ENCODE data around the gene THAP11.

Gene THAP11

DNA sequence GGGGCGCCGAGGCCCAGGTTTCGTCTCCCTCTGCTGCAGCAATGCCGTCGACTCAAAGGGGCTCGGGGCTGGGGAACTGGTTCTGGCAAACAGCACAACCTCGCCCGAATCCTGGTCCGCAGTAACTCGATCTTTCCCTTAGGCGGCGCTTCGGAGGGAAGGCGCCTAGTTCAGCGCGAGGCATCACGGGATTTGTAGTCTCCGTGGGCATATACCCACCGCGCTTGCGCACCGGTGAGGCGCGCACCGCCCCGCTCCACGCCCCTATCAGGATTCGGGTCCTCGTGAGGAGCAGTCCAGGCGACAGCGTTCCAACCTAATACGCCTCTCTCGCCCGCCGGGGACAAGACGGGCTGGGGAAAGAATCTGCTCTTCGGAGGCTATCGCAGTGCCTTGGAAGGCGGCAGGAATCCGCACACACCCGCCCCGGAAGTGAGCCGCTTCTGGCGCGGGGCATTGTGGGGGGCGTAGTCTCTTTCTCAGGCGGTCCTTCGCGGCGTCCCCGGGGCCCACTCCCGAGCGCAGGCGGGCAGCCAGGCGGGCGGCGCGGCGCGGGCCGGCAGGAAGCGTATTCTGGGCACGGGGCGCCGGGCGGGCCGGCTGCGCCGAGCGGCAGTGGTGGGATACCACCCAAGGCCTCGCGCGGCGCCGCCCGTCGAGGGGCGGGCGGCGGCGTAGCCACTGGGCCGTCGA lies at the start of gene THAP11:
Gene THAP11 (plus strand): TSS at position 505 of the 693 bp plus-strand sequence. CDS start 235 bp downstream, outside the sequence.
- peak; percentile 84 to 92 for DNase-seq (ENCODE audit: low read depth in 2 of 2)

DNA sequence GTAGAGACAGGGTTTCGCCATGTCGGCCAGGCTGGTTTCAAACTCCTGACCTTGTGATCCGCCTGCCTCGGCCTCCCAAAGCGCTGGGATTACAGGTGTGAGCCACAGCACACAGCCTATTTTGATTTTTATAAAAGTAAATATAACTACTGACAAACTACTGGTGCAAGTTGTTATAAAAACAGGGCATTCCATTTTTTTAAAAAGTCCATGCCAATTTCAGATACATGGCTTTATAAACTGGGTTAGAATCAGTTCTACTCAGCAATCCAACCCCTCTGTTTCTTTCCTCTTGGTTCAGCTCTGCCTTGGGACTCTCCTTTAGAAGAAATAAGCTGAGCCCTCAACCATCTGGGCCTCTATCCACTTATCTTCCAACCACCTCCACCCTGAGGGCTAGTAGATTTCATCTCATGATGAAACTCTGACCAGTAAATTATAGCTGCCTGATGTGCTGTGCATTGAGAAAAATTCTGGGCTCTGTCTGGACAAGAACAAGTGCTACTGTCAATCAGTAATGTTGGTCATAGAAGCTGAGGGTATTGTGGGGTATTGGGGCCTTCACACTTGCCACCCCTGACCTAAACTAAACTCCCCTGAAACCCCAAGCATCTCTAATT lies 45.9 kb upstream of the THAP11 start:
- no peak for DNase-seq (ENCODE audit: low read depth in 2 of 2)

DNA sequence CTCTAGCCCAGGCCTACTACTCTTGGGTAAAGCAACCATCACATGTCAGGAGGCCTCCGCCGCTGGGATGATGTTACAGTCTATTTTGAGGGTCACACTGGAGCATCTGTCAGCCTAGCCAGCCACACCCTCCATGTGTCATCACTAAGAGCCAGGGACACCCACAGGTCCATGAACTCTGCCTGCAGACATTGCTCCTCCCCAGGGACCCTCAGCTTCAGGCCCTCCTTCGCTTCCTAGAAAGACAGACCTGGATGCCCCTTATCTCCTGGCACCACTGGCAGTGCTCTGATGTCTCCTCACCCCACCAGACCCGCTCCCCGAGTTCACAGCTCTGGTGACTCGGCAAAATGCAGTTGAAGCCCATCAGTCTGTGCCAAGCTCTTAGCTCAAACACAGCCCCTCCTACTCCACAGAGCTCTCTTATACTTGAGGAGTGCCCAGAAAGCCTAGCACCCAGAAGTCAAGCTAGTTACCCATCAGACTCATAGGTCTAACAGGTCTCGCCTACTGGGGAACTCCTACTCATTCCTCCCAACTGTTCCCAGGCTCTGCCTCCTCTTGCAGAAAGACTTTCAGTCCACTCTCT lies 41.7 kb upstream of the THAP11 start:
- no peak for DNase-seq (ENCODE audit: low read depth in 2 of 2)

DNA sequence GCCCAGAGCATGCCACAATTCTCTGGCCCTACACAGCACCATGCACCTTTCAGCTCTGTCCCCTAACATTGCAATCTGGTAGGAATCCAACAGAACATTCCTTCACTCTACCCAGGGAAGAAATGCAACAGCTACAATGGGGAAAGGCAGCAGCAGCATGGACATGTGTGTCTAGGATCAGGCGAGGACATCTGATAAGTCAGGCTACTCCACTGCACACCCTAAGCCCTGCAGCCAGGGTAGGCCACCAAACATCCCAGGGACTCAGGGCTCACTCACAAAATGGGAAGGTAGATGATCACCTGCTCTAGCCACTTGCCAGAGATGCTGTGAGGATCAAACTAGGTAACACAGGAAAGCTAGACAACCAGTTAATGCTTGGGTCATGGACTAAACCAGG lies 40.9 kb upstream of the THAP11 start:
- no peak for DNase-seq (ENCODE audit: low read depth in 2 of 2)

DNA sequence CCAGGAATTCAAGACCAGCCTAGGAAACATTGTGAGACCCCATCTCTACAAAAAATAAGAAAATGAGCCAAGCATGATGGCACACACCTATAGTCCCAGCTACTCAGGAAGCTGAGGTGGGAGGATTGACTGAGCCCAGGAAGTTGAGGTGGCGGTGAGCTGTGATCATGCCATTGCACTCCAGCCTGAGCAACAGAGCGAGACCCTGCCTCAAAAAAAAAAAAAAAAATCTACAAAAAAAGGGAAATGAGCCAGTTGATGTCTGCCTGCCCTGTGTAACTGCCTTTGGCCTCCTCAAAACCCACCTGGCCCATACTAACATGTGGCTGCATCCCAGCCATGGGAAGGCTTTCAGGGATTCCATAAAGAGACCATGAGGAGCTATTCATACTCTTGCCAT lies 40.2 kb upstream of the THAP11 start:
- peak in 1 of 2 donors; percentile 15 for DNase-seq (ENCODE audit: low read depth in 2 of 2)

DNA sequence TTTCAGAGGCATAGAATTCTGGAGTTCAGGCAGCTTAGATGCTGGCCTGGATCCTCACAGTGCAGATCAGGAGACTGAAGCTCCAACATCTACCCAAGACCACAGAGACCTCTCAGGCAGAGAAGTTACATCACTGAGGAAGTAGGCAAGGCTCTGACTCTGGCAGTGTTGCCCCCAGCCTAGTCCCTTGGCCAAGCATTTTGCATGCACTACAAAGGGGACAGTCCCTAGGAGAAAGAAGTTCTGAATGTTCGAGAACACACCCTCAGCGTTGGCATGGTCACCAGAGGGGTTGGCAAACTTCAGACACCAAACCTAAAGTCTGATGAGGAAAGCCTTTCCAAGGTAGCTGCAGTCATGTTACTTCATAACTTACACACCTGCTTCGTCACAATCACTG lies 38.2 kb upstream of the THAP11 start:
- DNase-seq (ENCODE audit: low read depth in 2 of 2), result no peak

DNA sequence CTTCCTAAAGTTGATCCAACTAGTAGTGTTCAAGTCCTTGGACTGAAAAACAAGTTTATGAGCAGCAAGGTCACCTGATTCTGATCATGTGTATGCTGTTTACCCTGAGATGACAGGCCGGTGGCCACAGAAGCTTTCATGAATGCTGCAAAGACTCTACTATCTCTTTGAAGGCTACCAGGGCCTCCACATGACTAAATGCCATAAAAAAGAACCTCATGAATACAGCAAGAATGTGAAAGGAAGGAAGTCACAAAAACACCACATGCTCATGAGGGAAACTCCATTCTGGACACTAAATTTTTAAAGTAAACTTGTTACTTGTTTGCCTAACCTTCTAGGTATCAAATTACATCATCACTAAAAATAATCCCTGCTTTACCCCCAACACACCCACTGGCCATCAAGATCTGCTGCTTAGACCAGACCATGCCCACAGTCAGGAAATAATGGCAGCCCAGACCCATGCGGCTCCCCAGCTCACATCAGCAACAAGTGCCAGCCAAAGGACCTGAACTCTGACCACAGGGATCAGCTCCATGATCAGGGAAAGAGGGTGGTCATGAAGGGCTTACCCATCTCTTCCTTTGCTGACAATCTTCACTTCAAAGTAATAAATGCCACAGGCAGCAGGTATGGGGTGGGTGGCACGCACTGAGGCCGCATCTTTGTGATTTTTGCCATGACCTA lies 37.1 kb upstream of the THAP11 start:
- no peak for DNase-seq (ENCODE audit: low read depth in 2 of 2)

DNA sequence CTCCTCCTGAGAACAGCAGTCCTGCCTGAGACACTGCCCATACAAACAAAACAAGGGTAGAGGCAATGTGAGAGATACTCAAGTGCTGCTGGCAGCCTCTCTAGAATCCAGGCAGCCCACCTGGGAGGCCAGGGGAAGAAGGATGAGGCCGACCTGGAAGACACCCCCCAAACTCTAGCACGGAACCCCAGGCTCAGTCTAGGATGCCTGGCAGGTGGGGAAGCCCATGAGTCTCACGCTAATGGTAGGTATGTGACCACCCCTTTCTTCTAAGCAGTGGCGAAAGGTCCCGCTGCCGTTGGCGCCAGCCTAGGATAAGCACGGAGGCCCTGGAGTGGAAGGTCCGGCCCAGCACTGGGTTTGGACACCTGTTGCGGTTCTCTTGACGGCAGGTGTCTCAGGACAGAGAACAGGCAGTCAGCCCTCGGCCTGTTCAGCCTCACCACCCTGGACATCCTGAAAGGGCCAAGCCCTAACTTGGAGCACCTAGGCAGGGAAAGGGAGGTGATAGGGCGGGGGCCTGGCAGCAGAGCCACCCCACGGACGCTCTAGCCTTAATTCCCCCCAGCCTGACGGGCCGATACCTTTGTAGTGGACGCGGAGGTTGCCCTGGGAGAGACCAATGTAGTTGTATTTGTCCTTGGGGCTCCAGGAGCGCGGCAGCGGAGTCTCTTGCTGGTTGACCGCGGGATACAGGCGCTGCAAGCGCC lies 36.2 kb upstream of the THAP11 start:
- peak in 1 of 2 donors; percentile 6 for DNase-seq (ENCODE audit: low read depth in 2 of 2)

DNA sequence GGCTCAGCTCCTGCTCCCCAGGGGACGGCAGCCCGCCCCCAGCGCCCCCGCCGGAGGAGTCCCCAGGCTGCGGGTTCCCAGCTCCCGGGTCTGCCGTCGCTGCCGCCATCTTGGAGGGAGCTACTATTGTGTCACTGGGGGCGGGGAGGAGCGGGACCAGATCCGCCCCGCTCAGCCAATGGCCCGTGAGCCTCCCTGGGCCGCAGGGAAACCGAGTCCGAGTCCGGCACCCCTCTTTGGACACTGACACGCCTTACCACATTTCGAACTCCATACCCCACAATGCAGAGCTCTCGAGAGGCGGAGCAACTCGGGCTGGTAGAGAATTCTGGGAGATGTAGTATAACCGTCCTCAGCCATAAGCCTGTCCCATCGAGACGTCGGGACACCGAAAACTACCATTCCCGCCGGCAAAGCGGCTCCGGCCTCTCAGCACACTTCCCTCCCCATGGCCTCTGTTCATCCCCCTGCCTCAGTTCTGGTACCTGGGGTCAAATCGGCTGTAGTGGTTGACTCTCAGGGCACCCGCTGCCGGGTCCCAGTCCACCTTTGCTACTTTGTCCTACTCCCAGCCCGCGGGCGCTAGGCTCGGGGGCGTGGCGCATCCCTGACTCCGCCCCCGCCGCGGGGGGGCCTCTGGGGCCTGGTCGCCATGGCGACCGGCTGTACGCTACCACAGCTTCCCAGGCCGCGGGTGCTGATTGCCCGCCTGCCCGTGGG lies 35.5 kb upstream of the THAP11 start, which contains the start of the genes RANBP10 and TSNAXIP1:
Gene RANBP10 (minus strand): TSS at position 133 of the 720 bp plus-strand sequence. CDS start 24 bp downstream, at position 109.
Gene TSNAXIP1 (plus strand): TSS at position 462 of the 720 bp plus-strand sequence. CDS start 261 bp downstream, outside the sequence.
- peak; percentile 90 to 93 for DNase-seq (ENCODE audit: low read depth in 2 of 2)

DNA sequence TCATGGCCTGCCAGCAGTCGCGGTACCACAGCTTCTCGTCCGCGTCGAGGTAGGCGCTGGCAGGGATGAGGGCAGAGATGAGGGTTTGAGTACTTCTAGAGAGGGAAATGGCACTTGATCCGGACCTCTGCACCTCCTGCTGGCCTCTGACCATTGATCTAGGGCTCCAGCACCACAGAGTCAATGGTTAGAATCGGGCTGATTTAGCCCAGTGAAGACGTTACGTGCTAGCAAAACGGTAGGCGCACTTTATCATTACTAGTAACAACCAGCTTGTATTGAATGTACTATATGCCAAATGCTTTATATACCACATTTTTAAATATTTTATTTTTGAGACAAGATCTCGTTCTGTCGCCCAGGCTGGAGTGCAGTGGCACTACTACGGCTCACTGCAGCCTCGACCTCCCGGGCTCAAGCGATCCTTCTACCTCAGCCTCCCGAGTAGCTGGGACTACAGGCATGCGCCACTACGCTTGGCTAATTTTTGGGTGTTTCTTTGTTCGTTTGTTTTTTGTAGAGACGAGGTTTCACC lies 34.9 kb upstream of the THAP11 start:
- no peak for DNase-seq (ENCODE audit: low read depth in 2 of 2)

DNA sequence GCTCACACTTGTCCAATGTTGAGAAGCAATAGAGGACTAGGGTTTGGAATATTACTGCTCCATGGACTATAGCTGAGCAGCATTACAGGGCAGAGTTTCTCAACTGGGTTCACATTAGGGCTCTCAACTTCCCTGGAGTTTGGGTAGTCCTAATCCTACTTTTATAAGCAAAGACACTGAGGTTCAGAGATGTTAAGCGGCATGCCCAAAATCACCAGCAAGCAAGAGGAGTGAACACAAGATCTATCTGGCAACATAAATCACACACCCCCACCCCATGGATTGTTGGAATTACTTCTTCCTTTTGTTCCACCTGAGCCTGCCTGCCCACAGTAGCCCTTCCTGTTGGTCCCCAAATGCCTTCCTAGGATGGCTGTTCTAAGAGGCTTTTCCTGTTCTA lies 30.2 kb upstream of the THAP11 start:
- no peak for DNase-seq (ENCODE audit: low read depth in 2 of 2)

DNA sequence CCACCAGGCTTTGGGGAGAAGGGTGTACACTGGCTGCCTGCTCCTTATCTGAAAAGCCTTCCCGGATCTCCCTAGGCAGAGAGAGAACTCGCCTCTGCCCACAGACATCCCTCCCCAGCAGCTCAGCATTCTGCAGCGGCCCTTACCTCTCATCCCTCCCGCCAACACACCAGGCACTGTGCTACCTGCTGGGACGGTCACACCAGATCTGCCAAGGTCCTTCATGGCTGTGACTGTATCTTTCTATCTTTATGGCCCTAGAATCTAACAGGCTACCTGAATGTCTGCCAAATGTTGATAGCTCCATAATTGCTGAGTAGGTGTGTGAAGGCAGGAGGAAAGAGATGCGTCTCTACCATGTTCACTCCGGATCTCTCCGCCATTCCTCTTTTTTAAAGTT lies 27.6 kb upstream of the THAP11 start:
- DNase-seq (ENCODE audit: low read depth in 2 of 2), result no peak

DNA sequence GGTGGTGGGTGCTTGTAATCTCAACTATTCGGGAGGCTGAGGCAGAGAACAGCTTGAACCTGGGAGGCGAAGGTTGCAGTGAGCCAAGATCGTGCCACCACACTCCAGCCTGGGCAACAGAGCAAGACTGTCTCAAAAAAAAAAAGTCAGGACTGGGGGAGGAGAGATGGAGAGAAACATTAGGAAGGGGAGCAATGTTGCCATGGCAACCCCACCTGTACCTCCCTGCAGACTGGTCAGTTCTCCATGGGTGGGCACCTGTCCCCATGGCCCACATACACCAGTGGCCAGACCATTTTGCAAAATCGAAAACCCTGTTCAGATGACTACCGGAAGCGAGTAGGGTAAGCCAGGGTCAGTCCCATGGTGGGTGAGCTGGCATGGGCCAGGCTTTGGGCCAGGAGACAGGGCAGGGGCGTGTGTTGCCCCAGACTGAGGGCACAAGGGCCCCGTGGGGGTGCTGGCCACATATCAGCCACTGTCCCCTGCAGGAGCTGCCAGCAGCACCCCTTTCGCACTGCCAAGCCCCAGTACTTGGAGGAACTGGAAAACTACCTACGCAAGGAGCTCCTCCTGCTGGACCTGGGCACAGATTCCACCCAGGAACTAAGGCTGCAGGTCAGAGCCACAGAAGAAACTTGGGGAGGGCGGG lies 21.4 kb upstream of the THAP11 start:
- no peak for DNase-seq (ENCODE audit: low read depth in 2 of 2)

DNA sequence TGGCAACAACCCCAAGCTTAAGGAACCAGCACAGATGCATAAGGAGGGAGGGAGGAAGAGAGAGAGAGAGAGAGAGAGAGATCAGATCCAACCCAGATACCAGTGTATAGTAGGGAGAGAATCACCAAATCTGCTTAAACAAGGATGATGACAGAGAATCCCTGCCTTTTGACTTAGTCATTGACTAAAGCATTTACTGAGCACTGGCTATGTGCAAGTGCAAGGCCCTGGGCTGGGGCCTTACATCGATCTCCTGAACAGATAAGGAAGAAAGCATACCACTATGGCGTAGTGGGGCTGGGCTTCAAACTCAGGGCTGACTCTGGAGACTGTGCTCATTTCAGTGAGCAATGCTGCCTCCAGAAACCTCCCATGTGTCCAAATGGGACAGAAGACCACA lies 19.6 kb upstream of the THAP11 start:
- no peak for DNase-seq (ENCODE audit: low read depth in 2 of 2)

DNA sequence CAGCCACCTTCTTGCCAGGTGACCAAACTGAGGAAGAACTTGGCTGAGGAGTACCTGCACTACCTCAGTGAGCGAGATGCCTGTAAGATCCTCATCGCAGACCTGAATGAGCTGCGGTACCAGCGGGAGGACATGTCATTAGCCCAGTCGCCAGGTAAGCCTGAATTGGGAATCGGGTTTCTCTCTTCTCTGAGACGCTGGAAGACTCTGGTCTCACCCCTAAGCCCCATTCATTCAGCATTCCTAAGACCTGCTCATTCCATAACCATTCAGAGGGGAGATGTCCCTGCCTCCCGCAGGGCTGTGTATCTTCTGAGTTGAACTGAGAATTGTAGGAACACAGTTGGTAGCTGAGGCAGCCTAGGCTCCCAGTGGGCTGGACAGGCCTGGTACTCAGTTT lies 17.0 kb upstream of the THAP11 start:
- no peak for DNase-seq (ENCODE audit: low read depth in 2 of 2)

DNA sequence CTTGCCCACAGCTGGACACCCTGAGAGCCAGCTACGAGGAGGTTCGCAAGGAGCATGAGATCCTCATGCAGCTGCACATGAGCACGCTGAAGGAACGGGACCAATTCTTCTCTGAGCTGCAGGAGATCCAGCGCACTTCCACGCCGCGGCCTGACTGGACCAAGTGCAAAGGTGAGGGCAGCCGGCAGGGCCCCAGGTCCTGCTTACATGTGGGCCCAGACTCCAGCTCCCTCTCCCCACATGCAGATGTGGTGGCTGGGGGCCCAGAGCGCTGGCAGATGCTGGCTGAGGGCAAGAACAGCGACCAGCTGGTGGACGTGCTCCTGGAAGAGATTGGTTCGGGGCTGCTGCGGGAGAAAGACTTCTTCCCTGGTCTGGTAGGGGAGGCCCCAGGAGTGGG lies 16.2 kb upstream of the THAP11 start:
- no peak for DNase-seq (ENCODE audit: low read depth in 2 of 2)

DNA sequence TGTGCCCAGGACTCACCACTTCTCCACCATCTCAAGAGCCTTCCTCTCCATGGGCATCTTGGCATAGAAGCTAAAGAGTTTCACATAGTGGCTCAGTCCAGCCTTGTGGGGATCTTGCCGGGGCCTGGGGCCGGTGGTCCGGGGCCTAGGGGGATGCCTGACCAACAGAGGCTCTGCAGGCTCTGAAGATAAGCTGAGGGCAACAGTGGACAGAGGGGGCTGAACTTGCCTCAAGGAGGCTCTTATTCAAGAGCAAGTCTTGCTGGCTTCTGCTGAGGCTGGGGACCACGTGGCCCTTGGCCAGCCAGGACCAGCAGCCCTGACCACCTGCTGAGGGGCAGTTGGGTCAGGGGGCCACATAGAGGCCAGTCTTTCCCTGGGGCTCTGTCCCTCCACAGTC lies 13.5 kb upstream of the THAP11 start:
- no peak for DNase-seq (ENCODE audit: low read depth in 2 of 2)

DNA sequence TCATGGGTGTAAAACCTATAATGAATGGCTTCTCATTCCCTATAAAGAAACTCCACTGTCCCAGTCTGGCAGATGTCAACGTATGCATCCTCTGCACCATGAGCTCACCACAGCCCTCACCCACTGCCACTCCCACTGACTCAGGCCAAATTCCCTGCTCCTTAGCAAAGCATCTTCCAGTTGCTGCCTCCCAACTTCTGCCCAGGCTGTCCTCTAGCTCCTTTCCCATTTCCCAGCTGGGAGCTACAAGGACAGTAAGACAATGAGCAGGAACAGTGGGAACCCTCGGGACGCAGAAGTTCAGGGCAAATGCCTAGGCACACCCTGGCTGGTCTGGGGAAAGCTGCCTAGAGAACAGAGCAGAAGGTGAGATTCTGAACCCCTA lies 9.1 kb upstream of the THAP11 start:
- no peak for DNase-seq (ENCODE audit: low read depth in 2 of 2)

DNA sequence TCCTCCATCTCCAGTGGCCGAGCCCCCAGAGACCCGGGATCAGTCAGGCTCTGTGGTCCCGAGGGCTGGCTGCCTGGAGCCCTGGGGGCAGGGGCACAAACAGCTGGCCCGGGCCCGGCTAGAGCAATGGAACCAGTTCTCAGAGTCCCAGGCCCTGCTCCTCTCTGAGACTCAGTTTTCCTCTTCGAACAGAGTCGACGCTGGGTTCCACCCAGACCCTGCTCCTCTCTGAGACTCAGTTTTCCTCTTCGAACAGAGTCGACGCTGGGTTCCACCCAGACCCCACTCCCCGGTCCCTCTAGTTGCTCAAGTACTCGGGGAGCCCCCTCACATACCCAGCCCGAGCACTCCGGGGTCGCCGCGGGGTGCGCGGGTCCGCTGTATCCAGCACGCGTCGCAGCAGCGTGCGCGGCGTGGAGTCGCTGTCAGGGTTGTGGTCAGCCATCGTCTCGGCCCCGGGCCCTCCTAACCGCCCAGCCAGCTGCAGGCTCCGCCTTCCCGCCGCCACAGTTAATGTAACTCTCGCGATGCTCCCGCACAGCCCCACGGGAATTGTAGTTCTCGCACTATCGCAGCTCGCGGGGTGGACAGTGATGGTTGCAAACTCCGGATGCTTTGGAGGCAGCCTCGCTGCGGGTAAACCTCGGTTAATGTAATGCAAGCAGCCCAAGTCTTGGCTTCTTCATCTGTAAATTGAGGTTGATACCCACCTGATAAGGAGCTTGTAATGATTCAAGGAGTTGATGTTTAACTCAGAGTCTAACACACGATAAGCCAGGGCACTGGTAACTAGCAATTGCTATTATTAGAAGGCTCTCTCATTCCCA lies 8.5 kb upstream of the THAP11 start:
- peak; percentile 83 to 86 for DNase-seq (ENCODE audit: low read depth in 2 of 2)

All from stimulated activated CD4-positive, alpha-beta T cell treated with anti-CD3 and anti-CD28 coated beads, Interleukin-1b, Interleukin-23, amount 100 ng/mL, for 4 hours (primary cell).